Stimulated activated CD4-positive, alpha-beta T cell treated with anti-CD3 and anti-CD28 coated beads, TNF-alpha, amount 100 ng/mL, for 24 hours (primary cell): Measurements from ENCODE around the gene GNG14.
A peak's percentile ranks its signal among the peaks of the same experiment; 100 is the strongest.
"Not testable (repeated sequence)": the region's sequence is repeated elsewhere in the genome, so short reads cannot be mapped to it uniquely, and the experiment has no call there.

Experiments
- DNase-seq, 3 experiments: peaks; one replicate each; pipeline ENCODE4 v3.0.0-alpha.2; 2020; ENCODE audit warnings: low read depth in 3 of 3

Gene GNG14

DNA sequence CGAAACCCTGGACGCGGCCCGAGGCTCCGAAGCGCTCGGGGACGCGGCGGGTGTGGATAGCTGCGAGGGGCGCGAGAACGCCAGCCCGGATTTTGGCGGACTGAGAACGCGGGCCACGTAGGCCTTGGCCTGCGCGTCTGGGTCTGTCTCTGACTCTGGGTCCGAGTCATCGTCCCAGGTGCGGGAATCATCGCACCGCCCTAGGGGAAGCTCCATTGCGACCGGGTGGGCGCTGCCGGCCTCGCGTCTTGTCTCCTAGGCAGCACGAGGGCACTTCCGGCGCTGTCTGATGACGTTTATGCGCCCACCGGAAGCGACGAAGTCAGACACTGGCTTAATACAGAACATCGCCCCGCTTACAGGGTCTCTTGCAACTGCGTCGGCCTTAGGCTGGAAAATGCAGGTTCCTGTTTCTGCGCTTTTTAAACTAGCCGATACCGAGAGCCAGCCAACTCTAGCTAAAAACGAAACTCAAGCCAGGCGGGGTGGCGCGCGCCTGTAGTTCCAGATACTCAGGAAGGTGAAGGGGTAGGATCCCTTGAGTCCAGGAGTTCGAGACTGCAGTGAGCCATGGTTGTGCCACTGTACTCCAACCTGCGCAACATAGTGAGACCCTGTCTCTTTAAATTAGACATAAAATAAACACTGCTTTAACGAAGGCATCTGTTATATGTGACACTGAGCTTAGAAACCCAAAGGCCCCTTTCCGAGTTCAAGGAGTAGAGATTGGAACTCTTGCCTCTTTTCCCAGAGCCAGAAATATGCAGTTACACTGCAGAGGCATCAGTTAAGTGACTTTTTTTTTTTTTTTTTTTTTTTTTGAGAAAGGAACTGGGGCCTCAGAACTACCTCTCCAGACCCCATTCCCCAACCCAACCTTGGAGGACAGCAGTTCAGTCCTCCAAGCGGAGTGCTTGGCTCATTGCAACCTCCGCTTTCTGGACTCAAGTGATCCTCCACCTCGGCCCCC is 8.9 kb downstream of the GNG14 start, which contains the start of gene FBXW9:
TSS of gene FBXW9 (minus strand) at position 266 of the 970 bp plus-strand sequence. CDS start at position 216, 50 bp downstream.
- peak; percentile 95 to 97 (median 97) for DNase-seq

DNA sequence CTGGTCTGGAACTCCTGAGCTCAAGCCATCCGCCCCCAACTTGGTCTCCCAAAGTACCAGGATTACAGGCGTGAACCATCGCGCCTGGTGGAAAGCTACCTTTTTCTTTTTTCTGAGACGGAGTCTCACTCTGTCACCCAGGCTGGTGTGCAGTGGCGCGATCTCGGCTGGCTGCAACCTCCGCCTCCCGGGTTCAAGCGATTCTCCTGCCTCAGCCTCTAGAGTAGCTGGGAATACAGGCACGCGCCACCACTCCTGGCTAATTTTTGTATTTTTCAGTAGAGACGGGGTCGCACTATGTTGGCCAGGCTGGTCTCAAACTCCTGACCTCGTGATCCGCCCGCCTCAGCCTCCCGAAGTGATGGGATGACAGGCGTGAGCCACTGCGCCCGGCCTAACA is 9.6 kb downstream of the GNG14 start:
- DNase-seq = not testable (repeated sequence)

DNA sequence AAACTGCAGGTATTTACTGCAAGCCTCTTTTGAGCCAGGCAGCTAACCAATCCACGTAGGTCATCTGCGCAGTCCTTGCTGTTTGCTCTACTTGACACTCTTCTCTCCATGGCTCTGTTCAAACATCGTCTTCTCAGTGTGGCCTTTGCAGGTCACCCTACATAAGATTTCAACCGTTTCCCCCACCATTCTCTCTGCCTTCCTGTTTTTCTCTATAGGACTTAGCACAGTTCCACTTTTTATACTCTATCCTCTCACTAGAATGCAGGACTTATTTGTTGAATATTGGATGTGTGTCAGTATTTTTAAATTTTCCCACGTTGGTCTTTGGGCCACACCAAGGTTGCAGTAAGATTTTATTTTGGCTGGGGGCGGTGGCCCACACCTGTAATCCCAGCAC is 10.3 kb downstream of the GNG14 start:
- no peak for DNase-seq

DNA sequence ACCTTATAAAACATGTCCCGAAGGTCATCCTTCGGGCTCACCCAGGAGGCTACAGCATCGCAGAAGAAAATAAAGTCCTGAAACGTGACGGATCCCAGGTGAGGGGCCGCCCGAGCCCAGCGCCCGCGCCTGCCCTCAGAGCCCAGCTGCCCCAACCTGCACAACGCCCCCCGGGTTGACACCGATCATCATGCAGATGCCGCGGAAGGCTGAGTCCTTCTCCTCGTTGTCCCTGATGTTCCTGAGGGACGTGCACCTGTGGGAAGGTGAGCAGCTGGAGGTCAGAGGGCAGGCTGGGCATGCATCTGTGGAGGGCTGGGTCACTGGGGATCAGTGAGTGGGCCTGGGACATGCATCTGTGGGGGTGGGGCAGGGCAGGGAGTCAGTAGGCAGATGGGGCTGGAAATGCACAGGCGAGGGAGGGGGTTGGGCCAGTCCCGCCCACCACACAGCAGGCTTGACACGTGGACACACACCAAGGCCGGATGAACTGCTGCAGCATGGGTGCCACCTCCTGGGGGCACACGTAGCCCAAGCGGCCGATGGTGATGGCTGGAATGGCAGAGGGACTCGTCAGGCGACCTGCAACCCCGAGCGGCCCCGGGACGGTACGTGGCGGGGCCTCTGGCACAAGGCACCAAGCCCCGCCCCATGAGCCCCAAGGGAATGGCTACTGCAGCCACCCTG is 13.9 kb downstream of the GNG14 start:
- DNase-seq = no peak

DNA sequence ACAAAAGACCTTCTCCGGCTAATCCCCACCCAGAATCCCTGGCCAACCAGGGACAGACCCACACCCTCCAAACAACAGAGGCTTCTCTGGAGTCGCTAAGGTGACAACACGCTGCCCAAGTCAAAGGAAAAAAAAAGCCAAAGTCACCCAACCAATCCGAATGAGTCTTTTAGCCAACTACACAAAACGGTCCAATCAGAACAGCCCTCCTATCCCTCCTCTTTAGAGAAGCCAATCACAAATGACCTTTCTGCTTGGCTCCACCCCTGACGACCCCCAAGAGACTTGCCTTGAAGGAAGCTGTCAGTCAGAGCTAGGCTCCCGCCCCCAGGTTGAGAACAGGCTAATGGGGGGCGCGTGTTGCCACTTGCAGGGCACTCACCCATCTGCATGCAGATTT is 15.2 kb downstream of the GNG14 start:
- no peak for DNase-seq

DNA sequence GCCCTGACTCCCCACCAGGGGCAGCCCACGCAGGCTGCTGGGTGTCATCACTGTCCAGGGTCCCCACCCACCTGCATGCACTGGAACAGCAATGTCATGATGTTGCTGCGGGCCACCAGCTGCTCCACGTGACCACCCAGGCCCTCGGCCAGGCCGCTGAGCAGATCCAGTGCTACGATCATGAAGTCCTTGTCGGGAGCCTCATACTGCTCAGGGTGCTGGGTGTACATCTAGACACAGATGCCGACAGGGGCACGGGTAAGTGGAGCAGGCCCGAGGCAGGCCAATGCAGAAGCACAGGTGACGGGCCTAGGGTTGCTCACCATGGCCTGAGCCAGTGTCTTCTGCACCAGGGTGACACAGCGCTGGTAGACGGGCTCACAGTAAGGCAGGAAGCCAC is 17.4 kb downstream of the GNG14 start:
- no peak for DNase-seq

DNA sequence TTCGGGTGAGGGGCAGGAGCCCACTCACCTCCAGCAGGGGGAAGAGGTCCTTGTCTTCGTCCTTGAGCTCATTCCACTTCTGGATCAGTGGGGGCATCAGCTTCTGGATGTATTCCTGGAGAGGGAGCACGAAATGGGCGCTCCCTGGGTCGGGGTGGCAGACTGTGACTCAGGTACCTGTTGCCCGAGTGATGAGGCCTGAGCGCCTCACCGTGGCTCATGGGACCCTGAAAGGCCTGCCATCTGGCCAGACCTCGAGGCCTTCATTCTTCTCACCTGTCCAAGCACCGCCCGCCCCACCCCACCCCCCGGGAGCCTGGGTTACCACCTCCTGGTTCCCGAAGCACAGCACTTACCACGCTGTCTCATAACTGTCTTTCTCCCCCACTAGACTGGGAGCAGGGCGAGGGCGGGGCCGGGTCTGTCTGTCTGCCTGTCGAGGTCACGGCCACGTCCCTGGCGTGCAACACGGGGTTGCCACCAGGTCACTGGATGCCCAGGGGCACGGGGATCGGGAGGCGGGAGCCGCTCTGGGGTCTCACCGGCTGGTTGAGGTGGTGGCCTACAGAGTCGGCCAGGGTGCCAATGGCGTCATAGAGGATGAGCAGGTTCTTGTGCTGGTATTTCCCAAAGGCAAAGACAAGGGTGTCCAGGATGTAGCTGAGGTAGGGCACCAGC is 18.0 kb downstream of the GNG14 start:
- no peak for DNase-seq

DNA sequence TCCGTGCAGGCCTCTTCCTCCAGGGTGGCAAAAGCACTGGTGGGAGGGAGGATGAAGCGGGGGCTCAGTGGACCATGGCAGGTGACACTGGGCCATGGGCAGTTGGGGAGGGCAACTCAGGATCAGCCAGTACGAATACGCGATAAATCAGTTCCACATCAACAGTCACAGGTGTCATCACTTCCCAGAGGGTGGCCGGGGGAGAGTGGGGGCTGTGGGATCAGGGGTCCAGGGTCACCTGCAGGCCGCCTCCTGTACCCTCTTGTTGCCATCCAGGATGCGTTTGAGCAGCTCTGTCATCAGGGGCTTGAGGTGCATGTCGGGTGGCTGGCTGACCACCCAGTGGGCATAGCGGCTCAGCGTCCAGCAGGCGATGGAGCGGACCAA is 18.5 kb downstream of the GNG14 start:
- DNase-seq = no peak

DNA sequence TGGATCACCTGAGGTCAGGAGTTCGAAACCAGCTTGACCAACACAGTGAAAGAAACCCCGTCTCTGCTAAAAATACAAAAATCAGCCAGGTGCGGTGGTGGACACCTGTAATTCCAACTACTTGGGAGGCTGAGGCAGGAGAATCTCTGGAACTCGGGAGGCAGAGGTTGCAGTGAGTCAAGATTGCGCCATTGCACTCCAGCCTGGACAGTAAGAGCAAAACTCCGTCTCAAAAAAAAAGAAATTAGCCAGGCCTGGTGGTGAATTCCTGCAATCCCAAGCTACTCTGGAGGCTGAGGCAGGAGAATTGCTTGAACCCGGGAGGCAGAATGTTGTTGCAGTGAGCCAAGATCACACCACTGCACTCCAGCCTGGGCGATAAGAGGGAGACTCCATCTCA is 20.8 kb downstream of the GNG14 start:
- no peak for DNase-seq

DNA sequence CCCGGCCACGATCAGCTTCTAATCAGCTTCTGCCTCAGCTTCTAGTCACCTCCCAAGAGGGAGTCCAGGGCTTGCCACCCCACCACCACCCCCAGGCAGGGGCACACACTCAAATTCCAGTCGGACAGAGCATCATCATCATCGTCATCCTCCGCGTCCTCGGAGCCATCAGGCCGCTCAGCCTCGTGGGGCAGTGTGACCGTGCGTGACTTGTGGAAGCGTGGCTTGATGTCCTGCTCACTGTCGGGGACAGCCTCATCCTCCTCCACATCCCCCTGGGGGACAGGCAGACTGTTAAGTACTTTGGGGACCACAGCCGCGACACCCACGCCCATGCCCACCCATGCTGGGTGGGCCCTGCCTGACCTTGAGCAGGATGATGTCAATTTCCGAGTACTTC is 23.4 kb downstream of the GNG14 start:
- DNase-seq = no peak

DNA sequence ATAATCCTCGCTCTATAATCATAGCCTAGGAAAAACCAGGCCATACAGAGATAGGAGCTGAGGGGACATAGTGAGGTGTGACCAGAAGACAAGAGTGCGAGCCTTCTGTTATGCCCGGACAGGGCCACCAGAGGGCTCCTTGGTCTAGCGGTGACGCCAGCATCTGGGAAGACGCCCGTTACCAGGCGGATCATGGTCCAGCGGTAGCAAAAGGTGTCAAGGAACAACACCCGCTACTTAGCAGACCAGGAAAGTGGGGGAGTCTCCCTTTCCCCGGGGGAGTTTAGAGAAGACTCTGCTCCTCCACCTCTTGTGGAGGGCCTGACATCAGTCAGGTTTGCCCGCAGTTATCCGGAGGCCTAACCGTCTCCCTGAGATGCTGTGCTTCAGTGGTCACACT is 24.3 kb downstream of the GNG14 start:
- not testable (repeated sequence) for DNase-seq

DNA sequence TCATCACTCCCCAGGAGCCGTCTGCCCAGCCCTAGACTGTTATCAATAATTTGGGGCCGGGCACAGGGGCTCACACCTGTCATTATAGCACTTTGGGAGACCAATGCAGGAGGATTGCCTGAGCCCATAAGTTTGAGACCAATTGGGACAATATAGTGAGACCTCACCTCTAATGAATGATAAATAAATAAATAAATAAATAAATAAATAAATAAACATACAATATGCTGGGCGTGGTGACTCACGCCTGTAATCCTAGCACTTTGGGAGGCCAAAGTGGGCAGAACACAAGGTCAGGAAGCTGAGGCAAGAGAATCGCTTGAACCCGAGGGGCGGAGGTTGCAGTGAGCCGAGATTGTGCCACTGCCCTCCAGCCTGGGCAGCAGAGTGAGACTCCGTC is 25.5 kb downstream of the GNG14 start:
- DNase-seq = not testable (repeated sequence)

DNA sequence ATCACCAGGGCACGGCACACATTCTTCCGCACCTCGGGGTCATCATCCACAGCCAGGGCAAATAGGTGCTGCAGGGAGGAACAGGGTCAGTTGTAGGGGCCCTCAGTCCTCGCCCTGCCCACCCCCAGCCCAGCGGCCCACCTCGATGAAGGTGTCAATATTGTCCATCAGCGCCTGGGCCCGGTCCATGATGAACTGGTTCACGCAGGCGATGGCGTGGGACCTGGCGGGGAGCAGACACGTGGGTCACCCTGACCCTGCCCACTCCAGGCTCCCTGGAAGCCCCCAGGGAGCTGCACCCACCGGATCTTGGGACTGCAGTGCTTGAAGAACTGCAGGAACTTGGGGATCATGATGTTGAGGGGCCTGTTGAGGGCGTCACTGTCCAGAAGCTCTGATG is 27.3 kb downstream of the GNG14 start:
- no peak for DNase-seq

DNA sequence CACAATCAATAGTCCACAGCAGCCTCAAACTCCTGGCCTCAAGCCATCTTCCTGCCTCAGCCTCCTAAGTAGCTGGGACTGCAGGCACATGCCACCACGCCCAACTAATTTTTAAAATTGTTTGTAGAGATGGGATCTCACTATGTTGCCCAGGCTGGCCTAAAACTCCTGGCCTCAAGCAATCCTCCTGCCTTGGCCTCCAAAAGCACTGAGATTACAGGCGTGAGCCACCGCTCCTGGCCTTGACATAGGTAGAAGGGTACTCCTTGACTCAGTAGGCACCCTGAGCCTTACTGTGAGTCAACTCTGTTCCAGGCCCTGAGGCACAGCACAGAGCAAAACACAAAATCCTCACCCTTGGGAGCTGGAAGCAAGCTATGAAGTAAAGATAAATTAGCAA is 28.1 kb downstream of the GNG14 start:
- DNase-seq = no peak

DNA sequence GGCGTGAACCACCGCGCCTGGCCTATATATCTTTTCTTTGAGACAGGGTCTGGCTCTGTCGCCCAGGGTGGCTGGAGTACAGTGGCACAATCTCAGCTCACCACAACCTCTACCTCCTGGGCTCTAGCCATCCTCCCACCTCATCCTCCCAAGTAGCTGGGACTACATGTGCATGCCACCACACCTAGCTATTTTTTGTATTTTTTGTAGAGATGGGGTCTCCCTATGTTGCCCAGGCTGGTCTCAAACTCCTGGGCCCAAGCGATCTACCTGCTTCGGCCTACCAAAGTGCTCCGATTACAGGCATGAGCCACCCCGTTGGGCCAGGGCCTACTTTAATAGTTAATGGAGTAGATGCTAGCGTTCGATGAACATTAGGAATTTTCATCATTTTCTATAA is 32.5 kb downstream of the GNG14 start:
- no peak for DNase-seq

DNA sequence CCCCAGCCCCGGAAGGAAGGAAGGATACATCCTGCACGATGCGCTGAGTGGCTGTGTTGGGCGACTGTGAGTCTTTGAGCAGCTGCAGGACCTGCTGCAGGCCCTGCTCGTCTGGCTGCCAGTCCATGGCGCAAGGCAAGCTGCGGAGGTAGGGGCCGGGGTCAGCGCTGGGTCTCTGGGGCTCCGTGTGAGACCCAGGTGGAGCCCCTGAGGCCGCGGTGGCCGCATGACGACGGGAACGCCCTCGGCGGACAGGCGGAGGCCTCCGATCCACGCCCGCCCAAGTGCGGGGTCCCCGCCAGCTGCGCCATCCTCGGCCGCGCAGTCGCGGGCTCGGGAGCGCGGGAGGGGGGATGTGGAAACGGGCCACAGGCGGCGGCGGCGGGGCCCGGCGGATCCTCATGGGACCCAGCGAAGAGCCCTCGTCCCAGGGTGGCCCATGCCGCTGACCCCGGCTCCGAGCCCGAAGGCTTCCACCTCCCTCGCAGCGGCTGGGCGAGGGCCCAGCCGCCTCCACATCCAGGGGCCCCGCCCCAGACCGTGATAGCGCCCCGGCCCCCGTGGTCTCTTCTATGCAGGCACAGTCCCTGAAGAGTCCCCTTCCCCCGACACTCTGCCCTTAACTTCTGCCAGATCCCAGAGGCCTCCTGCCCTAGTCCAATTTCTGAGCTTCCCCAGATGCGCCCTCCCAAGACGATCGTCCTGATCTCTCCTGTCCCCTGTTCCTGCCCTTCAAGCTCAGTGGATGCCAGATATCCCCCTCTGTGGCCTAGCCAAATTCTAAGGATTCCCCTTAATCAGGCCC is 33.3 kb downstream of the GNG14 start:
- DNase-seq = no peak

DNA sequence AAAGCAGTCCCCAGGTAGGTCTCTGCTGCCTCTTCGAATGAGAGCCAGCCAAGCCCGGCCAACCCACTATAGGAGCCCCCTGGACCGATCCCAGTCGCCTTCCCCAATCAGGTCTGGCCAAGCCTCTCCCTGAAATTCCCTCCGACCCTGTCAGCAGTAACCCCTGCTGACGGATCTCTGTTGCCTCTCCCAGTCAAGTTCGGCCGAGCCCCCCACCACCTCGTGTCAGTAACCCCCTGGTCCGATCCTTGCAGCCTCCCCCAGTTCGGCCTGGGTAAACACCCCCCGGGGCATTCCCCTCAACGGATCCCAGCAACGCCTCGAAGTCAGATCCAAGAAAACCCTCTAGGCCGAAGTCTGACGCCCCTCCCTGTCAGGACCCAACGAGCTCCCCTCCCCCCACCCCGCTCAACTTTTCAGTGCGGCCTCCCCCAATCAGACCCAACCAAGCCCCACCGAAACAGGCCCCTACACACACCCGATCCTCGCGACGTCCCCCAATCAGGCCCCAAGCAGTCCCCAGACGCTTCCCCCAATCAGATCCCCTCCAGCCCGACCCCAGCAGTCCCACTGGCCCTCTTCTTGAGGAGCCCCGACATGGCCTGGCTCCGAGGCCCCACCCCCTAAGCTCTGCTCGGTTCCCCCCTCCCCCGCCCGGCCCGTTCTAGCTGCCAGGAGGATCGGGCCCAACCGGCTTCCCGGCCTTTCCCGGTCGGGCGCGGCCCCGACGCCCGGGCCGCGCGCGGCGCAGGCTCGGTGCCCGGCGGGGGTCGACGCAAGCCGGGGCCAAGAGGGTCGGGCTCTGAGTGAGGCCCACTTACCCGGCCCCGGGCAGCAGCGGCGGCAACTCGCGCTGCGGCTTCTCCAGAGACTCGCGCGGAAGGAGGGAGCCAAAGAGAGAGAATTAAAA is 34.1 kb downstream of the GNG14 start:
- DNase-seq = peak in 1 of 3 experiments; percentile 42

DNA sequence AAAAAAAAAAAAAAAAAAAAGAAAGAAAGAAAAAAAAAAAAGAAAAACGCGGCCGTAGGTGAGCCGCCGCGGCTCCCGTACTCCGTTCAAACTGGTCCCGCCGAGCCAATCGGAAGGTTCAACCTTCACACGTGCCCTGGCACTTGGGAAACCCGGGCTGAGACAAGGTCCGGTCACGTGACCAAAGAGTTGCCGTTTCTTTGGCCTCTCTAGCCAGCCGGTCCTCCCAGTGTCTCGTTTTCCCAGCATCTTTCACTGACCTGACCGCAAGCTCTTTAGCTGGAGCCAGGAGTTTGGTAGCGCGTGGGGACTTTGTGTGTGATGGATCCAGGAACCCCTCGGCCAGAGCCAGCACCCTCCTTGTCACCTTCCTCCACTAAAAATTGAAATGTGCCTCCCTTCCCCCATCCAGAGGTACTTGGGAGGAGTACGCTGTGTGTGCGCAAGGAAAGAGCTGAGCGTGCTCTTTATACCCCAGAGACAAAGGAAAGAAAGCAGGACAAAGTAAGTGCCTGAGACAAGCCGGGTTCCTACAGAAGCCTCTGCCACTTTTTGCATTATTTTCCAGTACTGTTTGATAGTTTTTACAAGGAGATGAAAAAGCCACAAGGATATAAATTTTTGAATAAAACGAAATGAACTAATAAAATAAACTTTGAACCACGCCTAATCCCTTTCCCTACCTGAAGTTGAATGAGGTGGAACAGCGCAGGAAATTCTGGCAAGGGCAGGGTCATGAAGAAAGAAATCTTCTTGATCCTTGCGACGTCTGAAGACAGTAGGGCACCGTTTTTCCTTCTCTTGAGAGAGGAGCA is 35.0 kb downstream of the GNG14 start:
- DNase-seq = peak; percentile 87 to 93 (median 90)

DNA sequence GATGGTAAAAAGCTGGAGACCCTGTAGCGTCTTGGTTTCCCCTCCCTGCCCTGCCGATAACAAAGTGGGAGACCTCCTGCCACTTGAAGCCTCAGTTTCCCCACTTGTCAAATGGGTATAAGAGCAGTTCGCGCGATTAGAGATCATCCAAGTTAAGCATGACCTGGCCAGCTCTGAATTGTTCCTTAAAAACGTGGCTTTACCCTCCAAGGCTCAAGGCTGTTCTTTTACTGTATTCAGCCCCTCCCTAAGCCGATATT is 35.5 kb downstream of the GNG14 start:
- no peak for DNase-seq
